ENCODE results near the gene GPR4.
A peak's percentile ranks its signal among the peaks of the same experiment; 100 is the strongest.

GPR4 gene

DNA sequence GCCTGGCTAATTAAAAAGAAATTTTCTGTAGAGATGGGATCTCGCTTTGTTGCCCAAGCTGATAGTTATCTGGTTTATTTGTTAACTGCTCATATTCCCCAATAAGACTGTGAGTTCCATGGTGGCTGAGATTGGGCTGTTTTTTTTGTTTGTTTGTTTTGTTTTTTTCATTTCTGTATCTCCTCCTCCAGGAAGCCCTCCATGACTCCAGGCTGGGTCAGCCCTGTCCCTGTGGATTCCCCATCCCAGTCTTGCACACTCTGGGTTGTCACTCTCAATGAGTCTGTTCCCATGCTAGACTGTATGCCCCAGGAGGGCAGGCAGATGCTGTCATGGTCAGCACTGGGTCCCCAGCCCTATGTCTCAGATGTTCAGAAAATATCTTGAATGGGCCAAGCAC lies 34.3 kb upstream of the GPR4 start:
- Histone ChIP-seq H3K27me3 (ENCODE audit: insufficient read depth, low read length) (no peaks in the 10 kb centered on the region), H3K4me2 (ENCODE audit: low read length) (no peak overlapping the region), H3K4me3 (ENCODE audit: low read depth, low read length, poor library complexity, severe bottlenecking) (no peak overlapping the region), H3K4me1 (ENCODE audit: insufficient read depth, low read length, severe bottlenecking) (peaks cover 29% of the 10 kb centered on the region), H3K79me2 (ENCODE audit: insufficient read depth, low read length) (no peaks in the 10 kb centered on the region), H3K9me3 (ENCODE audit: low read length) (no peaks in the 10 kb centered on the region), H3K9me2 (ENCODE audit: low read depth, low read length) (no peaks in the 10 kb centered on the region), H3K36me3 (ENCODE audit: insufficient read depth, low read length) (0 out of 2 replicates have a peak, but pooled peaks cover 4% of the 10 kb centered on the region), H4K20me1 (ENCODE audit: insufficient read depth, low read length) (no peaks in the 10 kb centered on the region), H3K27ac (ENCODE audit: low read depth, low read length, poor library complexity, severe bottlenecking) (no peak overlapping the region), H3F3A (ENCODE audit: insufficient read depth, low read length) (no peaks in the 10 kb centered on the region), H3K9ac (ENCODE audit: low read length) (no peak overlapping the region), H2AFZ (ENCODE audit: low read length) (no peak overlapping the region)
- TF ChIP-seq EZH2 (IDR thresholded peaks at IDR 0.05; ENCODE audit: borderline replicate concordance, low read length) = no peak
- TF ChIP-seq, protein P1, sequence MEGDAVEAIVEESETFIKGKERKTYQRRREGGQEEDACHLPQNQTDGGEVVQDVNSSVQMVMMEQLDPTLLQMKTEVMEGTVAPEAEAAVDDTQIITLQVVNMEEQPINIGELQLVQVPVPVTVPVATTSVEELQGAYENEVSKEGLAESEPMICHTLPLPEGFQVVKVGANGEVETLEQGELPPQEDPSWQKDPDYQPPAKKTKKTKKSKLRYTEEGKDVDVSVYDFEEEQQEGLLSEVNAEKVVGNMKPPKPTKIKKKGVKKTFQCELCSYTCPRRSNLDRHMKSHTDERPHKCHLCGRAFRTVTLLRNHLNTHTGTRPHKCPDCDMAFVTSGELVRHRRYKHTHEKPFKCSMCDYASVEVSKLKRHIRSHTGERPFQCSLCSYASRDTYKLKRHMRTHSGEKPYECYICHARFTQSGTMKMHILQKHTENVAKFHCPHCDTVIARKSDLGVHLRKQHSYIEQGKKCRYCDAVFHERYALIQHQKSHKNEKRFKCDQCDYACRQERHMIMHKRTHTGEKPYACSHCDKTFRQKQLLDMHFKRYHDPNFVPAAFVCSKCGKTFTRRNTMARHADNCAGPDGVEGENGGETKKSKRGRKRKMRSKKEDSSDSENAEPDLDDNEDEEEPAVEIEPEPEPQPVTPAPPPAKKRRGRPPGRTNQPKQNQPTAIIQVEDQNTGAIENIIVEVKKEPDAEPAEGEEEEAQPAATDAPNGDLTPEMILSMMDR (IDR thresholded peaks at IDR 0.05; ENCODE audit: low read length) = no peak

DNA sequence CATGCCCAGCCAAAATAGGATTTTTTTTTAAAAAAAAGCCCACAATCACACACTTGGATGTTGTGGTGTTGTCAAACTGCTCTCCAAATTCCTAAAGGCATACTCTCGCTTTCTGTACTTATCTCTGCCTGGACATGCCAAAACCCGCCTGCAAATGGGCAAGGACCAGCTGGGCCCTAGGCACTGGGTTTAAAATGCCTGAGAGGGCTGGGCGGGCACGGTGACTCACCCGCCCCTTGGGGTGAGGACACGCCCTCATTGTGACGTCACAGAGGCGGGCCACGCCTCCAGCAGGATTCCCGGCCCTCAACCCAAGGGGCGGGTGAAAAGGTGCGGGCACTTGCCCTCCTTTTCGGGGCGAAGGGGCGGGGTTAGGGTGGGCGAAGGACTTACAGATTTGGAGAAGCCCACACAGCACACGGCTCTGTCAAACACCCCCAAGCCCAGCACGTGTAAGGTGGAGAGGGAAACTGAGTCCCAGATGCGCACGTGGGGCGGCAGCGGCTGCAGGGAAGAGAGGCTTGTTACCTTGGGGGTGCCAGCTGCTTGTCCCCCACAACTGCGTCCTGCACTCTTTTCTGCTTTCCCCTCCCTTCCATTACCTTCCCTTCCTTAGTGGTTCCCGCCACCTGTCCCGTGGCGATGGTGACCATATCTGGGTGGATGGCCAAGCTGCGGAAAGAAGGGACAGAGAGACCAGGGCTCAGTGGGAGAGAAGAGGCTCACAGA lies 30.6 kb upstream of the GPR4 start:
- Histone ChIP-seq H3K9ac (ENCODE audit: low read length) (no peak overlapping the region), H3F3A (ENCODE audit: insufficient read depth, low read length) (no peaks in the 10 kb centered on the region), H3K9me2 (ENCODE audit: low read depth, low read length) (no peaks in the 10 kb centered on the region), H3K9me3 (ENCODE audit: low read length) (no peaks in the 10 kb centered on the region), H3K4me1 (ENCODE audit: insufficient read depth, low read length, severe bottlenecking) (peaks cover 3% of the 10 kb centered on the region), H4K20me1 (ENCODE audit: insufficient read depth, low read length) (no peaks in the 10 kb centered on the region), H3K27ac (ENCODE audit: low read depth, low read length, poor library complexity, severe bottlenecking) (no peak overlapping the region), H3K4me2 (ENCODE audit: low read length) (peak overlapping the region; percentile 26), H3K27me3 (ENCODE audit: insufficient read depth, low read length) (no peaks in the 10 kb centered on the region), H3K79me2 (ENCODE audit: insufficient read depth, low read length) (no peaks in the 10 kb centered on the region), H3K36me3 (ENCODE audit: insufficient read depth, low read length) (peaks cover 11% of the 10 kb centered on the region; the same call in 1 of the 2 replicates), H3K4me3 (ENCODE audit: low read depth, low read length, poor library complexity, severe bottlenecking) (no peak overlapping the region), H2AFZ (ENCODE audit: low read length) (no peak overlapping the region)
- no peak for TF ChIP-seq EZH2 (IDR thresholded peaks at IDR 0.05; ENCODE audit: borderline replicate concordance, low read length)
- TF ChIP-seq, protein P1 (IDR thresholded peaks at IDR 0.05; ENCODE audit: low read length) = no peak

DNA sequence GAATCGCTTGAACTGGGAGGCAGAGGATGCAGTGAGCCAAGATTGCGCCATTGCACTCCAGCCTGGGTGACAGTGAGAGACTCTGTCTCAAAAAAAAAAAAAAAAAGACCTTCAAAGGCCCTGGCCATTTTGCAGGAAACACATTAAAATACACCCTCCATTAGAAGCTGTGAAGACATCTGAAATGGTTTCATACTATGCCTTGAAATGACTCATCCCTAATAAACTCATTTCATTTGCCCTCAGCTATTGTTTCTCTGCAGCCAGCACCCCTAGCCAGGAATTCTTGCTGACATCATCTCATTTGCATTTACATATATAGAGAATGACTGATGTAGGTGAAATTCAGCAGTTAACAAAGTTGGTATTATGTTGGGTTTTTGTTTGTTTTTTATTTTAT lies 28.5 kb upstream of the GPR4 start:
- Histone ChIP-seq H2AFZ (ENCODE audit: low read length) (no peak overlapping the region), H3K79me2 (ENCODE audit: insufficient read depth, low read length) (no peaks in the 10 kb centered on the region), H4K20me1 (ENCODE audit: insufficient read depth, low read length) (no peaks in the 10 kb centered on the region), H3K9ac (ENCODE audit: low read length) (no peak overlapping the region), H3K4me1 (ENCODE audit: insufficient read depth, low read length, severe bottlenecking) (peaks cover 3% of the 10 kb centered on the region), H3K27me3 (ENCODE audit: insufficient read depth, low read length) (no peaks in the 10 kb centered on the region), H3K4me2 (ENCODE audit: low read length) (no peak overlapping the region), H3K9me2 (ENCODE audit: low read depth, low read length) (no peaks in the 10 kb centered on the region), H3F3A (ENCODE audit: insufficient read depth, low read length) (no peaks in the 10 kb centered on the region), H3K4me3 (ENCODE audit: low read depth, low read length, poor library complexity, severe bottlenecking) (no peak overlapping the region), H3K27ac (ENCODE audit: low read depth, low read length, poor library complexity, severe bottlenecking) (no peak overlapping the region), H3K36me3 (ENCODE audit: insufficient read depth, low read length) (peaks cover 29% of the 10 kb centered on the region), H3K9me3 (ENCODE audit: low read length) (no peaks in the 10 kb centered on the region)
- TF ChIP-seq, protein P1 (IDR thresholded peaks at IDR 0.05; ENCODE audit: low read length) = no peak
- TF ChIP-seq EZH2 (IDR thresholded peaks at IDR 0.05; ENCODE audit: borderline replicate concordance, low read length) = no peak

Data from OCI-LY1 (cell line).